Ectodermal cell (in vitro differentiated cells): ENCODE results near the gene ZCCHC2.

Experiments
- H3K27ac ChIP-seq: 2 replicates; pipeline ENCODE4 v1.7.0; 2013; ENCODE audit warnings: mild to moderate bottlenecking, low read depth, low read length; ENCODE audit not compliant: insufficient read depth, poor library complexity, severe bottlenecking
- H3K27me3 ChIP-seq: 2 replicates; pipeline ENCODE4 v1.7.0; 2013; ENCODE audit warnings: mild to moderate bottlenecking, low read length; ENCODE audit not compliant: insufficient read depth, control insufficient read depth, poor library complexity, severe bottlenecking
- H3K36me3 ChIP-seq: one replicate; pipeline ENCODE4 v1.7.0; 2013; ENCODE audit warnings: low read length; ENCODE audit not compliant: control insufficient read depth, insufficient read depth
- H3K4me1 ChIP-seq: one replicate; pipeline ENCODE4 v1.7.0; 2013; ENCODE audit warnings: low read length; ENCODE audit not compliant: control insufficient read depth, insufficient read depth
- H3K4me3 ChIP-seq: 2 replicates; pipeline ENCODE4 v1.7.0; 2013; ENCODE audit warnings: low read depth, low read length, control low read depth; ENCODE audit not compliant: insufficient read depth
- H3K9me3 ChIP-seq: 2 replicates; pipeline ENCODE4 v1.7.0; 2013; ENCODE audit warnings: mild to moderate bottlenecking, low read length, moderate library complexity; ENCODE audit not compliant: control insufficient read depth
- WGBS, 2 experiments: methylation state at CpG; one replicate each; pipeline ENCODE4 v1.1.7; 2013; ENCODE audit warnings: missing lambda C conversion rate in 2 of 2; 5-methylcytosine and 5-hydroxymethylcytosine counted together

Gene ZCCHC2

DNA sequence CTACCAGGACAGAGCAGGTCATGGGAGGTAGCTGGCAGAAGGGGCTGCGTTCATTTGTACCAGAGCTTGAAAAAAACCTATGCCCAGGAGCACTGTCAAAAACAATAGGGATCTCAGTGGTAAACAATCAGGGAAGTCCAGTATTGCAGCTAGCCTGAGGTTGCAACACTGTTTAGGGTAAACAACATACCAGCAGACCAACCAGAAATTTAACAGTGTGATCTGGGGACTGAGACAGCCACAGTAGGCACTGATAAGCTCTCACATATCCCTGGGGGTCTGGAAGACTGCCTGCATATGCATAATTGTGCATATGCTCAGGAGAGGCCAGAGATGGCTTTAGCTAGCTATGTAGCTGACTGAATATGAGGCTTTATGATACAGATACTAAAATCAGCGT, 12.0 kb upstream of the ZCCHC2 start:
- Histone ChIP-seq H3K9me3 (no peaks in the 10 kb centered on the region), H3K27me3 (no peaks in the 10 kb centered on the region), H3K27ac (no peak overlapping the region), H3K4me1 (no peaks in the 10 kb centered on the region), H3K4me3 (no peak overlapping the region), H3K36me3 (no peaks in the 10 kb centered on the region)
- WGBS, 2 experiments, result 85 to 89% methylated on average over 2 of the region's 2 CpGs

GRCh38 chr18:62512532-62512931, 10.3 kb upstream of the ZCCHC2 start:
- Histone ChIP-seq H3K9me3 (no peaks in the 10 kb centered on the region), H3K27ac (no peak overlapping the region)

DNA sequence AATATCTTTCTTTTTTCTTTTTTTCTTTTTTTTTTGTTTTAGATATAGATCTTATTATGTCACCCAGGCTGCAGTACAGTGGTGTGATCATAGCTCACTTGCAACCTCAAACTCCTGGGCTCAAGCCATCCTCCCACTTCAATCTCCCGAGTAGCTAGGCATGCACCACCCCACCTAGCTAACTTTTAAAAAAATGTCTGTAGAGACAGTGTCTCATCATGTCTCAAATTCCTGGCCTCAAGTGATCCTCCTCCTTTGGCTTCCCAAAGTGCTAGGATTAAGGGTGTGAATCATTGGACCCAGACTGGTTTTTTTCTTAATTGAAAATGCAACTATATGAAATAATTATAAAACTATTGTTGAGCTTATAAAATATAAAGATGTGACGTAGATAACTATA, 9.8 kb upstream of the ZCCHC2 start:
- 80 to 87% methylated on average over 1 of the region's 2 CpGs for WGBS, 2 experiments
- H3K36me3 ChIP-seq, result no peaks in the 10 kb centered on the region
- no peaks in the 10 kb centered on the region for H3K9me3 ChIP-seq
- no peaks in the 10 kb centered on the region for H3K27me3 ChIP-seq
- no peaks in the 10 kb centered on the region for H3K4me1 ChIP-seq
- no peak overlapping the region for H3K27ac ChIP-seq
- H3K4me3 ChIP-seq, result no peak overlapping the region

More at GRCh38 chr18:62512532-62512931, 10.3 kb upstream of the ZCCHC2 start:
- no peak overlapping the region for H3K4me3 ChIP-seq
- no peaks in the 10 kb centered on the region for H3K36me3 ChIP-seq
- no peaks in the 10 kb centered on the region for H3K4me1 ChIP-seq
- WGBS, 2 experiments, result 94 to 100% methylated on average over 1 of the region's 1 CpG
- no peaks in the 10 kb centered on the region for H3K27me3 ChIP-seq

DNA sequence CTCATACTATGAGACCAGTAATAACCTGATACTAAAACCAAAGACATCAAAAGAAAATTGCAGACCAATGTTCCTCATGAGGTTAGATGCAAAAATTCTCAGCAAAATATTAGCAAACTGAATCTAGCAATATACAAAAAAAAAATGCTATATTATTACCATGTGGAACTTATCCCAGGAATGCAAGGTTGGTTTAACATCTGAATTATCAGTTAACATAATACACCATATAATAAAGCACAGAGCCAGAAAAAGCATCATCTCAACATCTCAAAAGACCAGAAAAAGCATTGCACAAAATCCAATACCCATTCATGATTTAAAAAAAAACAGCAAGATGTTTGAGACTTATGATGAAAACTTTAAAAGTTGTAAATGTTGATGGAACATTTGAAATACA, 8.3 kb upstream of the ZCCHC2 start:
- Histone ChIP-seq H3K27ac (no peak overlapping the region), H3K36me3 (no peaks in the 10 kb centered on the region), H3K4me3 (no peak overlapping the region), H3K4me1 (no peaks in the 10 kb centered on the region), H3K9me3 (no peaks in the 10 kb centered on the region), H3K27me3 (peaks cover 2% of the 10 kb centered on the region)

- peaks cover 19% of the 10 kb centered on the region for H3K27me3 ChIP-seq
- H3K4me1 ChIP-seq, result no peaks in the 10 kb centered on the region
- H3K4me3 ChIP-seq, result no peak overlapping the region
- H3K9me3 ChIP-seq, result no peaks in the 10 kb centered on the region
- no peak overlapping the region for H3K27ac ChIP-seq
- H3K36me3 ChIP-seq, result no peaks in the 10 kb centered on the region
- WGBS, 2 experiments, result 73 to 93% methylated on average over 1 of the region's 1 CpG
Measured at GRCh38 chr18:62516242-62516641, 6.6 kb upstream of the ZCCHC2 start.

DNA sequence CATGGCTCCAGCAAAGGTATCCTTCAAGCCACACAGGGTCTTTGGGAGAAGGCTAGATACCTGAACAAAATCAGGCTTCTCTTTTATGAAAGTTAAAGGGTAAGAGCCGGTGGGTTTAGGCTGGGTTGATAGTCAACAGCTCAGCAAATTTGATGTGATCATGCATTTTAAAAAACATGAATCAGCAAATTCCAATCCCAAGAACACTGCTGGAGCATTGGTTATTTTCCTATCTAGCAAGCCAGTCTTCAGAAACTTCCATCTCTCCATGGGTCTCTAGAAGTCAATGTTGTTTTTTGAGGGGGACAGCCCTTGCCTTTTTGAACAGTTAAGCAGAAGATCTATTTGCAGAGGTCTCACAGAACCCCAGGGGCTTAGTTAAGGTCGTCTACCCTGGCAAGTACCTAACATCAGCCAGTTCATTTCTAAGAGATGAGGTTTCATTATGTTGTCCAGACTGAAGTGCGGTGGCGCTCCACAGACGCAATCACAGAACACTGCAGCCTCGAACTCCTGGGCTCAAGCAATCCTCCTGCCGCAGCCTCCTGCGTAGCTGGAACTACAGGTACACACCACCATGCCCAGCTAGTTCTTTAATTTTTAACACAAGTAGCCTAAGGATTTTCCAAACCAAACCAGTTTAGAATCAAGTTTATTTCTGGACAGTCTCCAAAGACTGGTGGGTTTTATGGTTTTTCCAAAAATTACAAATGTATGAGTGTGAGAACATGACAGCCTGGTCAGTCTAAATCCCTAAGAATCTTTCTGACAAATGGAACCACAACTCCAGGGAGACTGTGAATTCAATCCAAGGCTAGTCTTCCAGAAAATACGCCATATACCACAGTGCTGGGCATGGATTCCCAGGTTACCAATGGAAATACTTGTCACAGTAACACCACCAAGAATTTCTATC, 4.1 kb upstream of the ZCCHC2 start:
- no peaks in the 10 kb centered on the region for H3K36me3 ChIP-seq
- H3K27ac ChIP-seq, result no peak overlapping the region
- no peaks in the 10 kb centered on the region for H3K9me3 ChIP-seq
- no peaks in the 10 kb centered on the region for H3K4me1 ChIP-seq
- 90 to 95% methylated on average over 9 of the region's 9 CpGs for WGBS, 2 experiments
- peaks cover 33% of the 10 kb centered on the region for H3K27me3 ChIP-seq
- no peak overlapping the region for H3K4me3 ChIP-seq

DNA sequence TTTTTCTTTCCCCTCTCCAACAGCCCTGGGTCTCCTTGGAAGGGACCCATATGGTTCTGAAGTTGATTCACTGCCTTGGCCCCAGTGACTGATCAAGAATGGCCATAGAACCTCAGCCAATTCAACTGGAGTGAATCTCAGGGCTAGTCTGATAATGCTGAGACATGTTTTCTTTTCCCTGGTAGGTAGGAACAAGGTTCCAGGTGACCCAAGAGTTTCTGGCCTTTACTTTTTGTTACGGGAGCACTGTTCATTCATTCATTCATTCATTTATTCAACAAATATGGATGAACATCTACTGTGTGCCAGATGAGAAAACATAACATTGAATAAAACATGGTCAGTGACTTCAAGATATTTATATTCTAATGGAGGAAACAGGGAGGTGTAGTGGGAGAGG, 3.1 kb upstream of the ZCCHC2 start:
- H3K27me3 ChIP-seq, result peaks cover 43% of the 10 kb centered on the region
- WGBS, 2 experiments, result 82 to 88% methylated on average over 1 of the region's 1 CpG
- H3K4me1 ChIP-seq, result no peaks in the 10 kb centered on the region
- no peaks in the 10 kb centered on the region for H3K36me3 ChIP-seq
- H3K27ac ChIP-seq, result no peak overlapping the region
- no peaks in the 10 kb centered on the region for H3K9me3 ChIP-seq
- H3K4me3 ChIP-seq, result no peak overlapping the region

DNA sequence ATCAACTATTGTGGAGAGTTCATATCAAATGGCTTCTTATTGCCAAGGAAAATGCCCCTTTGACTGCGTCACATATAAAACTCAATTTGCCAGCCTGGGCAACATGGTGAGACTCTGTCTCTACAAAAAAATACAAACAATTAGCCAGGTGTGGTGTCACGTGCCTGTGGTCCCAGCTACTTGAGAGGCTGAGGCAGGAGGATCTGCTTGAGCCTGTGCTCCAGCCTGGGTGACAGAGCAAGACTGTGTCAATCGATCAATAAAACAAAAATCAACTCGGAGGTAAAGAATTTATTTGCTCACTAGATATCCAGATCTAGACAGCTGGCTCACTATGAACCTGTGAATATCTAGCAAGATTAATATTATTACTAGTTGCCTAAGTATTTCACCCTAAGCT, 1.7 kb upstream of the ZCCHC2 start:
- 83 to 85% methylated on average over 4 of the region's 4 CpGs for WGBS, 2 experiments
- Histone ChIP-seq H3K36me3 (no peaks in the 10 kb centered on the region), H3K27me3 (peaks cover 57% of the 10 kb centered on the region), H3K27ac (no peak overlapping the region), H3K4me3 (no peak overlapping the region), H3K4me1 (peaks cover 5% of the 10 kb centered on the region), H3K9me3 (no peaks in the 10 kb centered on the region)

DNA sequence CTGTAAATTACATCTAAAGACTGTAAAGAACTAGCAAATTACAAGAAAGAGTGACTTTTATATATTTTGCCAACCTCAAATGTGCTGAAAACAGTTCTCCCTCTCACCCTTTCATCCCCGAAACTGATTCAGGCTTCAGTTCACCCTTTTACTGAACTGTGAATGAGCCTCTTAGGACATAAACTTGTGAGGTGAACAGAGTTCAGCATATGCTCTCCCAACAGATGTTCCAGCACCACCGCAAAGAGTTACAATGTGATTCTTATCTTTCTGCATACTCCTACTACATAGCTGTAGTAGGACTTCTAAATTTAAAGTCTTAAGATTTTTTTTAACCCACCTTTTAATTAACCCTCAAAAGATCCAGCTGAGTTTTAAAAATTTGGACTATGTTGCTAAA, 1.2 kb upstream of the ZCCHC2 start:
- Histone ChIP-seq H3K4me3 (no peak overlapping the region), H3K36me3 (no peaks in the 10 kb centered on the region), H3K27ac (no peak overlapping the region), H3K4me1 (peaks cover 7% of the 10 kb centered on the region), H3K27me3 (peaks cover 60% of the 10 kb centered on the region), H3K9me3 (no peaks in the 10 kb centered on the region)
- 53 to 85% methylated on average over 2 of the region's 2 CpGs for WGBS, 2 experiments

GRCh38 chr18:62522178-62522503, 684 bp upstream of the ZCCHC2 start:
- H3K27ac ChIP-seq, result no peak overlapping the region
- no peaks in the 10 kb centered on the region for H3K36me3 ChIP-seq
- H3K4me3 ChIP-seq, result peak overlapping the region; percentile 61
- peaks cover 7% of the 10 kb centered on the region for H3K4me1 ChIP-seq
- H3K9me3 ChIP-seq, result no peaks in the 10 kb centered on the region
- WGBS, 2 experiments, result 0% methylated on average over 32 of the region's 32 CpGs
- H3K27me3 ChIP-seq, result peaks cover 60% of the 10 kb centered on the region
